HEK293 (cell line): ENCODE results near the gene DCST2.

Source experiments
- CTCF ChIA-PET: fragments of 350-600 bp; formaldehyde crosslinking; extraction: SDS; loops from one replicate; lab custom pipeline; 2021; ENCODE audit warnings: antibody characterized with exemption; lab: Yijun Ruan, JAX
- POLR2A ChIA-PET: fragments of 300-600 bp; formaldehyde crosslinking; extraction: SDS; loops from one replicate; lab custom pipeline; 2020; ENCODE audit warnings: antibody characterized with exemption, inconsistent platforms; lab: Yijun Ruan, JAX
- H3K27ac ChIP-seq: fragments of 200-500 bp; sonication (Bioruptor generic); 2 replicates; pipeline ENCODE4 v1.5.1; 2014; ENCODE audit warnings: low read depth, low read length, control low read depth, inconsistent platforms; ENCODE audit errors: extremely low read depth
- H3K36me3 ChIP-seq, 2 experiments: fragments of 200-500 bp in 1 of 2; sonication (Bioruptor generic) in 1 of 2; 1 replicate in 1 of 2; 2 replicates in 1 of 2; pipeline ENCODE4 v1.5.1; 2014 to 2017; ENCODE audit warnings: inconsistent platforms in 2 of 2, low read length in 2 of 2; ENCODE audit not compliant: control insufficient read depth in 2 of 2, insufficient read depth in 1 of 2
- H3K4me1 ChIP-seq: fragments of 200-500 bp; sonication (Bioruptor generic); 2 replicates; pipeline ENCODE4 v1.5.1; 2014; ENCODE audit warnings: mild to moderate bottlenecking, low read length, inconsistent platforms; ENCODE audit not compliant: control insufficient read depth, insufficient read depth
- H3K4me3 ChIP-seq: 2 replicates; pipeline ENCODE4 v1.5.1; 2011; ENCODE audit warnings: low read depth, mild to moderate bottlenecking, control low read depth, low read length, moderate library complexity
- H3K9me3 ChIP-seq: fragments of 200-500 bp; sonication (Bioruptor generic); 2 replicates; pipeline ENCODE4 v1.5.1; 2014; ENCODE audit warnings: low read depth, low read length, inconsistent platforms; ENCODE audit not compliant: control insufficient read depth, insufficient read depth
- BCL11A ChIP-seq: fragments of 450-650 bp; formaldehyde crosslinking; IDR thresholded peaks from 2 replicates; pipeline ENCODE4 v1.5.1; 2016; ENCODE audit warnings: low read depth, missing biosample characterization, missing genetic modification characterization
- KLF10 ChIP-seq: fragments of 450-650 bp; IDR thresholded peaks from 2 replicates; pipeline ENCODE4 v1.5.1; 2018; ENCODE audit warnings: missing biosample characterization, mild to moderate bottlenecking, missing genetic modification characterization
- OSR2 ChIP-seq: fragments of 450-650 bp; formaldehyde crosslinking; IDR thresholded peaks from 2 replicates; pipeline ENCODE4 v1.5.1; 2016; ENCODE audit warnings: missing biosample characterization, missing genetic modification characterization
- PRDM2 ChIP-seq: fragments of 450-650 bp; formaldehyde crosslinking; IDR thresholded peaks from 2 replicates; pipeline ENCODE4 v1.5.1; 2016; ENCODE audit warnings: missing biosample characterization, missing genetic modification characterization, borderline replicate concordance
- SETDB1 ChIP-seq: IDR thresholded peaks from one replicate; pipeline ENCODE4 v1.6.1; 2017; ENCODE audit warnings: mild to moderate bottlenecking, low read length, moderate library complexity, mixed read lengths; ENCODE audit not compliant: insufficient read length
- ZBTB20 ChIP-seq: fragments of 450-650 bp; formaldehyde crosslinking; IDR thresholded peaks from 2 replicates; pipeline ENCODE4 v1.5.1; 2016; ENCODE audit warnings: missing biosample characterization, missing genetic modification characterization
- ZEB2 ChIP-seq: fragments of 450-650 bp; formaldehyde crosslinking; IDR thresholded peaks from 2 replicates; pipeline ENCODE4 v1.5.1; 2016; ENCODE audit warnings: missing biosample characterization, missing genetic modification characterization
- ZIC2 ChIP-seq: fragments of 450-650 bp; formaldehyde crosslinking; IDR thresholded peaks from 2 replicates; pipeline ENCODE4 v1.5.1; 2016; ENCODE audit warnings: missing biosample characterization, missing genetic modification characterization
- ZNF121 ChIP-seq: fragments of 450-650 bp; formaldehyde crosslinking; IDR thresholded peaks from 2 replicates; pipeline ENCODE4 v1.5.1; 2016; ENCODE audit warnings: missing biosample characterization, missing genetic modification characterization
- ZNF302 ChIP-seq: fragments of 450-650 bp; formaldehyde crosslinking; IDR thresholded peaks from 2 replicates; pipeline ENCODE4 v1.5.1; 2016; ENCODE audit warnings: missing biosample characterization, missing genetic modification characterization, low read depth
- ZNF324 ChIP-seq: fragments of 450-650 bp; formaldehyde crosslinking; IDR thresholded peaks from 2 replicates; pipeline ENCODE4 v1.5.1; 2016; ENCODE audit warnings: missing biosample characterization, missing genetic modification characterization
- ZNF341 ChIP-seq: fragments of 450-650 bp; formaldehyde crosslinking; IDR thresholded peaks from 2 replicates; pipeline ENCODE4; 2016; ENCODE audit warnings: low read depth, missing biosample characterization, missing genetic modification characterization
- ZNF350 ChIP-seq: fragments of 450-650 bp; formaldehyde crosslinking; IDR thresholded peaks from 2 replicates; pipeline ENCODE4 v1.5.0; 2017; ENCODE audit warnings: missing biosample characterization, mild to moderate bottlenecking, missing genetic modification characterization
- ZNF354C ChIP-seq: fragments of 450-650 bp; formaldehyde crosslinking; IDR thresholded peaks from 2 replicates; pipeline ENCODE4 v1.5.1; 2016; ENCODE audit warnings: missing biosample characterization, missing genetic modification characterization, low read depth, borderline replicate concordance
- ZNF423 ChIP-seq: fragments of 450-650 bp; formaldehyde crosslinking; IDR thresholded peaks from 2 replicates; pipeline ENCODE4 v1.5.1; 2016; ENCODE audit warnings: missing biosample characterization, missing genetic modification characterization
- ZNF449 ChIP-seq: fragments of 450-650 bp; formaldehyde crosslinking; IDR thresholded peaks from 2 replicates; pipeline ENCODE4 v1.5.1; 2017; ENCODE audit warnings: missing biosample characterization, mild to moderate bottlenecking, missing genetic modification characterization, moderate library complexity
- ZNF501 ChIP-seq: fragments of 450-650 bp; formaldehyde crosslinking; IDR thresholded peaks from 2 replicates; pipeline ENCODE4 v1.5.1; 2016; ENCODE audit warnings: missing biosample characterization, missing genetic modification characterization
- ZNF510 ChIP-seq: fragments of 450-650 bp; formaldehyde crosslinking; IDR thresholded peaks from 2 replicates; pipeline ENCODE4 v1.5.1; 2018; ENCODE audit warnings: mild to moderate bottlenecking, missing genetic modification characterization, missing biosample characterization; ENCODE audit not compliant: insufficient replicate concordance
- ZNF558 ChIP-seq: fragments of 450-650 bp; formaldehyde crosslinking; IDR thresholded peaks from 2 replicates; pipeline ENCODE4 v1.5.1; 2016; ENCODE audit warnings: missing biosample characterization, missing genetic modification characterization
- ZNF585B ChIP-seq: fragments of 450-650 bp; formaldehyde crosslinking; IDR thresholded peaks from 2 replicates; pipeline ENCODE4 v1.5.1; 2016; ENCODE audit warnings: missing biosample characterization, missing genetic modification characterization
- ZNF596 ChIP-seq: fragments of 450-650 bp; IDR thresholded peaks from 2 replicates; pipeline ENCODE4 v1.5.0; 2018; ENCODE audit warnings: missing biosample characterization, mild to moderate bottlenecking, missing genetic modification characterization, moderate library complexity
- ZNF600 ChIP-seq: fragments of 450-650 bp; formaldehyde crosslinking; IDR thresholded peaks from 2 replicates; pipeline ENCODE4 v1.5.1; 2016; ENCODE audit warnings: missing biosample characterization, missing genetic modification characterization
- ZNF624 ChIP-seq: fragments of 450-650 bp; formaldehyde crosslinking; IDR thresholded peaks from 2 replicates; pipeline ENCODE4 v1.5.1; 2017; ENCODE audit warnings: missing biosample characterization, missing genetic modification characterization
- ZNF747 ChIP-seq: fragments of 450-650 bp; formaldehyde crosslinking; IDR thresholded peaks from 2 replicates; pipeline ENCODE4 v1.5.1; 2016; ENCODE audit warnings: missing biosample characterization, missing genetic modification characterization
- ZSCAN23 ChIP-seq: fragments of 450-650 bp; formaldehyde crosslinking; IDR thresholded peaks from 2 replicates; pipeline ENCODE4 v1.5.1; 2016; ENCODE audit warnings: missing biosample characterization, missing genetic modification characterization

Gene DCST2

GRCh38 chr1:155030899-155031298, 2.7 kb downstream of the DCST2 start (continued):
- TF ChIP-seq PRDM2, result no peak
- TF ChIP-seq ZBTB20 (tag by site-specific recombination), result no peak
- no peak for TF ChIP-seq ZSCAN23 (tag by site-specific recombination)
- TF ChIP-seq ZIC2 (tag by site-specific recombination), result no peak
- TF ChIP-seq ZNF324 (tag by site-specific recombination), result no peak
- TF ChIP-seq ZNF510 (tag by site-specific recombination), result no peak
- TF ChIP-seq ZNF121 (tag by site-specific recombination), result no peak
- no peak for TF ChIP-seq ZNF600
- TF ChIP-seq KLF10 (tag by site-specific recombination), result no peak
- no peak for TF ChIP-seq ZNF449 (tag by site-specific recombination)
- no peak for TF ChIP-seq ZNF747 (tag by site-specific recombination)
- no peak for TF ChIP-seq BCL11A (tag by site-specific recombination)
- no peak for TF ChIP-seq ZNF596

GRCh38 chr1:155030243-155030795, 3.3 kb downstream of the DCST2 start:
- TF ChIP-seq ZNF341 (tag by site-specific recombination) (peak; percentile 59), ZNF585B (no peak)
- TF ChIP-seq, all 188 proteins: peak for 1
- Histone ChIP-seq H3K27ac (no peak overlapping the region), H3K4me3 (no peak overlapping the region), H3K4me1 (no peaks in the 10 kb centered on the region), H3K9me3 (no peaks in the 10 kb centered on the region), H3K36me3 (no peaks in the 10 kb centered on the region)
- POLR2A ChIA-PET, result interaction anchor here (1.3 kb wide), 1 partner anchor 13 kb away, joined by 3 read pairs; no protein-coding TSS in a partner anchor
- CTCF ChIA-PET, result interaction anchor here (0.7 to 1.3 kb wide), 4 partner anchors 9 to 14 kb away, joined by 4 to 6 read pairs (median 4); no protein-coding TSS in a partner anchor

GRCh38 chr1:155029513-155030242, 3.9 kb downstream of the DCST2 start:
- POLR2A ChIA-PET, result interaction anchor here (1.3 kb wide), 1 partner anchor 36 kb away, joined by 3 read pairs; no protein-coding TSS in a partner anchor
- CTCF ChIA-PET, result interaction anchor here (0.7 to 1.4 kb wide), 5 partner anchors 8 to 143 kb away, joined by 3 to 6 read pairs (median 4); partner anchors contain the start of genes FLAD1 and KRTCAP2
- no peak overlapping the region for H3K4me3 ChIP-seq

More at GRCh38 chr1:155029513-155030242, 3.9 kb downstream of the DCST2 start:
- no peaks in the 10 kb centered on the region for H3K4me1 ChIP-seq
- H3K27ac ChIP-seq, result no peak overlapping the region
- no peak for TF ChIP-seq ZNF558
- no peak for TF ChIP-seq ZNF354C (tag by site-specific recombination)
- no peak for TF ChIP-seq ZEB2 (tag by site-specific recombination)
- TF ChIP-seq ZNF302 (tag by site-specific recombination), result no peak
- TF ChIP-seq OSR2 (tag by site-specific recombination), result no peak
- TF ChIP-seq ZNF449 (tag by site-specific recombination), result no peak
- no peak for TF ChIP-seq ZNF423 (tag by site-specific recombination)
- no peak for TF ChIP-seq ZNF350 (tag by site-specific recombination)
- no peak for TF ChIP-seq SETDB1
- no peak for TF ChIP-seq ZNF624 (tag by site-specific recombination)
- TF ChIP-seq ZNF501 (tag by site-specific recombination), result no peak
- H3K9me3 ChIP-seq, result no peaks in the 10 kb centered on the region
- no peaks in the 10 kb centered on the region for H3K36me3 ChIP-seq
